Activated CD8-positive, alpha-beta memory T cell treated with anti-CD3 and anti-CD28 coated beads, Interleukin-2, amount 10 ng/mL, durations not matched to agents 7 days and 5 days (primary cell): Measurements from ENCODE around the gene RAD51B. TPM values are rescaled to one million over a fixed set of nuclear protein-coding genes. Genes with fewer than 3 reads are reported as not detected.

Source experiments
- ATAC-seq: fragments of 150-1000 bp; cut with Tn5 transposase; one replicate; pipeline ENCODE4 v1.10.0; 2021; ENCODE audit warnings: moderate library complexity
- CTCF ChIA-PET: fragments of 350-600 bp; sonication (Branson Sonifier 250); formaldehyde crosslinking; loops from one replicate; lab custom pipeline; 2021; ENCODE audit warnings: antibody characterized with exemption; lab: Charles Lee
- DNase-seq: peaks from one replicate; pipeline ENCODE4 v3.0.0-alpha.2; 2020
- H3K27ac Mint-ChIP-seq: one replicate; pipeline ENCODE4 v1.8.0; 2021; ENCODE audit warnings: mild to moderate bottlenecking, mixed read lengths
- H3K27me3 Mint-ChIP-seq: one replicate; pipeline ENCODE4 v1.8.0; 2021; ENCODE audit warnings: mixed read lengths
- H3K36me3 Mint-ChIP-seq: one replicate; pipeline ENCODE4 v1.8.0; 2021; ENCODE audit warnings: mild to moderate bottlenecking, mixed read lengths
- H3K4me1 Mint-ChIP-seq: one replicate; pipeline ENCODE4 v1.8.0; 2021; ENCODE audit warnings: mixed read lengths
- H3K4me3 Mint-ChIP-seq: one replicate; pipeline ENCODE4 v1.8.0; 2021; ENCODE audit warnings: mild to moderate bottlenecking, moderate library complexity, mixed read lengths
- H3K9me3 Mint-ChIP-seq: one replicate; pipeline ENCODE4 v1.8.0; 2022; ENCODE audit warnings: low read depth, mixed read lengths
- total RNA-seq, 2 experiments: library from RNA; stranded (reverse); gene quantifications; one replicate each; pipeline ENCODE4 v1.2.3, GENCODE V29; 2021

The RAD51B gene
- total RNA-seq, 2 experiments from 2014 or later, result 35.3 to 55.5 TPM

DNA sequence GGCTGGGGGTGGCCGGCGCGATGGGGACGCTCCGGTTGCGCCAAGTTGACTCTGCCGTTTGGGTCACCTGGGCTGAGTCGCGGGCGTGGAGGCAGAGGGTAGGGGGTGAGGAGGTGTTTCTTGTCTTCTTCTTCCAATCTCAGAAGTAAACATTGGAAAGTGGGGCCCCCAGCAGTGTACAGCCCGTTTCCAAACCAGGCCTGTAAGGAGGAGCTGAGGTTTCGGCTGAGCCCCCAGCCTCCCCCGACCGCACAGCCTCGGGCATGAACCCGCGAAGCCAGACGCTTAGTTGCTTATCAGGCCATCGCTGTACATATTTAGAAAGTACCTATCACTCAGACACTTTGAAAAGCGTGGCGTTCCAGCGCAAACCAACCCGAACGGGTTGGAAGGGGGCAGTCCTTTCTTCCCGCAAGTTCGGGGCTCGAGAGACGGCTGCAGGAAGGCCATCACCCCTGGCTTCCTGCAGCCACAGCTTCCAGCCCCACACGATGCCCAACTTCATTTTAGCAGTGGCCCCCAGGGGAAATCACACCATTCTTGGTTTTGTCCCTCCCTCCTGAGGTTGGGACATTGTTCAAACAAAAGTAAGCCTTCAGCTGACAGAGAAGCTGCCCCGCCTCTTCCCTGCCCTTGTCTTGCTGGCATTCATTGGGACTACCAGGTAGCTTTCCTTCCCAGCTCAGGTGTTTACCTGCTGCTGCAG is 809.2 kb downstream of the RAD51B start:
- ATAC-seq (peak; percentile 23), DNase-seq (no peak)
- H3K27ac Mint-ChIP-seq, result no peak overlapping the region
- no peaks in the 10 kb centered on the region for H3K9me3 Mint-ChIP-seq
- H3K27me3 Mint-ChIP-seq, result peaks cover 15% of the 10 kb centered on the region
- peaks cover 1% of the 10 kb centered on the region for H3K4me1 Mint-ChIP-seq
- peak overlapping the region; percentile 17 for H3K4me3 Mint-ChIP-seq
- H3K36me3 Mint-ChIP-seq, result peaks cover 2% of the 10 kb centered on the region
- CTCF ChIA-PET, result interaction anchor here (1.2 kb wide), 2 partner anchors 10 to 196 kb away, joined by 3 read pairs; no protein-coding TSS in a partner anchor

DNA sequence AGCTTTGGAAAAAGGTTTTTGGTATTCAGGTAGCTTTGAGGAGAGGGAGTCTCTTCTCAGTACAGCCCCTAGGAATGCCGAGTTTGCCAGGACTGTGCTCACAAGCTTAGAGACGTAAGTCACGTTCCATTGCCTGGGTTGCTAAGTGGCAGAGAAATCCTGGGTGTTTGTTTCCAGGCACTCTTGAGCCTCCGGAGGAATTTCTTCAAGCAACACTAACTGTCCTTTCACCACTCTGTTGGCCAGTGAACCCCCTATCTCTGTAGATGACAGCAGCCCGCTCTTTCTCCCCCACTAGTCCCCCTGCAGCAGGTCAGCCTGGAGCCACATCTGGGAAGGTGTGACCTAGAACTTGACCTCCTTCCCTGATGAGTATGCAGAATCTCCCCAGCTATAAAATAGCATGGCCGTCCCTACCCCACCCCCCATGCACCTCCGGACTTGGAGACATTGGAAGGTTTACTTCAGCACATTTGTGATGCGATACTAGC is 810.5 kb downstream of the RAD51B start:
- no peak for ATAC-seq
- Mint-ChIP-seq H3K9me3 (no peaks in the 10 kb centered on the region), H3K36me3 (peaks cover 2% of the 10 kb centered on the region), H3K27ac (no peak overlapping the region), H3K4me1 (peaks cover 1% of the 10 kb centered on the region), H3K4me3 (no peak overlapping the region), H3K27me3 (peaks cover 15% of the 10 kb centered on the region)
- CTCF ChIA-PET, result no interaction called here
- no peak for DNase-seq

- no peak overlapping the region for H3K4me3 Mint-ChIP-seq
- DNase-seq, result no peak
- no peak for ATAC-seq
- no peaks in the 10 kb centered on the region for H3K9me3 Mint-ChIP-seq
- peaks cover 15% of the 10 kb centered on the region for H3K27me3 Mint-ChIP-seq
- H3K27ac Mint-ChIP-seq, result no peak overlapping the region
- H3K36me3 Mint-ChIP-seq, result peaks cover 2% of the 10 kb centered on the region
- CTCF ChIA-PET, result no interaction called here
- H3K4me1 Mint-ChIP-seq, result peaks cover 1% of the 10 kb centered on the region
These were observed 811.2 kb downstream of the RAD51B start for GRCh38 chr14:68630611-68631393.

DNA sequence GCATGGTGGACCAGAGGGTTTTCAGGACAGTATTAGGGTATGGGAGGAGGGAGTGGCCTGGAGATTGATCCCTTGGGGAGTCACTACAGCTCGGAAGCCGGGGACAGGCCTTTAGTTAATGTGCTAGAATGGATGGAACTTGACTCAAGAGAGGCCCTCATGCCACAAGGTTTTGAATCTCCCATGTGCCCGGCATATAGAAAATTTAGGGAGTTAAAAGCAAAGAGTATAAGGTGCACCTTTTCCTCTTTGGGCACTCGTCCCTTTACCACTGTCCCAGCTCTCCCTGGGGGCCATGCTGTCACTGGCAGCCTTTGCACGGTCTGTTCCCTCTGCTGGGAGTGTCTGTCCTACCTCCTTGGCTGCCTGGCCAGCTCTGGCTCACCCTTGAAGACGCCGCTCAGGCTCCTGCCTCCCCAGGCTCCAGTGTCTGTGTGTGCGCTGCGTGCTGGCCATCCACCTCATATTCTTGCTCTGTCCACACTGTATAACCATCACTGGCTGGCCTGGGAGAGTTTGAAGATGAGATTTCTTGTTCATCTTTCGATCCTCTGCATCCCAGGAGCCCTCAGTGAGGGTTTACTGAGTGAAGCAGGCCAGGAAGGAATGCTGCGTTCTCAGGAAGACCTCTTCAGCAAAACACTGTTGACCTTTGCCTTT is 811.9 kb downstream of the RAD51B start:
- no peak for ATAC-seq
- H3K4me1 Mint-ChIP-seq, result peaks cover 1% of the 10 kb centered on the region
- no peaks in the 10 kb centered on the region for H3K9me3 Mint-ChIP-seq
- peaks cover 2% of the 10 kb centered on the region for H3K36me3 Mint-ChIP-seq
- DNase-seq, result no peak
- H3K27ac Mint-ChIP-seq, result no peak overlapping the region
- peaks cover 15% of the 10 kb centered on the region for H3K27me3 Mint-ChIP-seq
- no peak overlapping the region for H3K4me3 Mint-ChIP-seq
- CTCF ChIA-PET, result no interaction called here

- DNase-seq (no peak), ATAC-seq (no peak)
- Mint-ChIP-seq H3K27me3 (peaks cover 14% of the 10 kb centered on the region), H3K9me3 (no peaks in the 10 kb centered on the region), H3K27ac (no peak overlapping the region), H3K4me1 (peaks cover 1% of the 10 kb centered on the region), H3K36me3 (peaks cover 2% of the 10 kb centered on the region), H3K4me3 (no peak overlapping the region)
- CTCF ChIA-PET, result no interaction called here
These were observed 812.7 kb downstream of the RAD51B start for GRCh38 chr14:68632054-68632895.

DNA sequence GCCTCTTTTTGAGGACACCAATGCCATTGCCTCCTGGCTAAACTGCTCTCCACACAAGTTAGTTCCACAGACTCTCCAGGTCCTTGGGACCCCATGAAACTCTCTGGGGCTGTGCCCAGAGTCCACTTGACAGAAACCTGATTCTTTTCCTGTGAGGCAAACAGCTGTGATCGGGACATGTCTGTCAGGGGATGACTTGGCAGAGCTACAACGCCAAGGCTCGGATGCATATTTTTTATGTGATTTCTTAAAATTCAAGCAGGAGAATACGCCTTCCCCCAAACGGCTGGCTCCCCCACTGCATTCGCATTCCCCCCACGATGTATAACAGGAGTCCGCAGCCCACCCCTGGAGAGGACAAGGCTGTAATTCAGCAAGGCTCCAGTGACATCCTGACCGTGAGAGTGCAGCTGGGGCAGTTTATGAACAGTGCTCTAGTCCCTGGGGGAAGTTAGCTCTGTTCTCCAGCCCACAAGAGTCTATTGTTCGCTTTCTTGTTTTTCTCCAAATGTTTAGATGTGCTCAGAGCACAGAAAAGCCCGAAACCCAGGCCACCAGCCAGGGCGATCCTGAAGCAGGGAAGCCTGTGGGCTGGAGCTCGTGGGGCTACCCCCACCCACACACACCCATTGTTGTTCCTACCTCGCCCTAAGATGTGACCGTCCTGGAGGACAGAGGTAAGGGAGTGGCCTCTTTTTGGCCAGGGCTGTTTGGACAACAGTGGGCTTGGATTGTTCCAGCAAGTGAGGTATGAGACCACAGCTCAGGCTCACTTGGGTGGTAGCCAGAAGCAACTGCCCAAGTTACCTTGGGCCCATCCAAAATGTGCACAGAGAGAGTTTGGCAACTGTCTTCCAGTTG is 813.8 kb downstream of the RAD51B start:
- Mint-ChIP-seq H3K27ac (no peak overlapping the region), H3K4me1 (peaks cover 1% of the 10 kb centered on the region), H3K4me3 (no peak overlapping the region), H3K9me3 (no peaks in the 10 kb centered on the region), H3K36me3 (no peaks in the 10 kb centered on the region), H3K27me3 (peaks cover 14% of the 10 kb centered on the region)
- DNase-seq (no peak), ATAC-seq (no peak)
- CTCF ChIA-PET, result no interaction called here

DNA sequence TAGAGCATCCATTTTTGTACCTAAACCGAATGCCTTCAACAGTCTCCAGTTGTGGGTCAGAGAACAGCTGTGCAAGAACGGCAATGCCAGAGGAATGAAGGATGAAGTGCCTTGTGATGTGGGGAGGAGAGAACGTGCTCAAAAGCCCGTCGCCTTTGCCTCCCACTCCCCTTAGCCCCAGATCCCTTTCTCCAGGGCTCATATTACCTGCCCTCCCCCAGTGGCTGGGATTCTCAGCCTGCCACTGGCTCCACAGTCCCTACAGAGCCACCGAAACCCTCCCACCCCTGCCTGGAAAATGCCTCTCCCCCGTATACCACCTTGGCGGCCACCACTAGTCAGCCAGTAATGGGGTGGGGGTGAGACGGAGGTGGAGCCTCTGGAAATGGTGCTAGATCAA is 814.8 kb downstream of the RAD51B start:
- no peak for DNase-seq
- no peak overlapping the region for H3K4me3 Mint-ChIP-seq
- H3K36me3 Mint-ChIP-seq, result no peaks in the 10 kb centered on the region
- H3K27ac Mint-ChIP-seq, result no peak overlapping the region
- H3K9me3 Mint-ChIP-seq, result no peaks in the 10 kb centered on the region
- ATAC-seq, result no peak
- CTCF ChIA-PET, result no interaction called here
- no peaks in the 10 kb centered on the region for H3K4me1 Mint-ChIP-seq
- H3K27me3 Mint-ChIP-seq, result peaks cover 6% of the 10 kb centered on the region

GRCh38 chr14:68634874-68635595 is 815.5 kb downstream of the RAD51B start:
- Mint-ChIP-seq H3K27ac (no peak overlapping the region), H3K36me3 (no peaks in the 10 kb centered on the region), H3K4me3 (no peak overlapping the region), H3K4me1 (no peaks in the 10 kb centered on the region), H3K27me3 (peaks cover 4% of the 10 kb centered on the region), H3K9me3 (no peaks in the 10 kb centered on the region)
- ATAC-seq, result no peak
- CTCF ChIA-PET, result no interaction called here
- DNase-seq, result no peak

DNA sequence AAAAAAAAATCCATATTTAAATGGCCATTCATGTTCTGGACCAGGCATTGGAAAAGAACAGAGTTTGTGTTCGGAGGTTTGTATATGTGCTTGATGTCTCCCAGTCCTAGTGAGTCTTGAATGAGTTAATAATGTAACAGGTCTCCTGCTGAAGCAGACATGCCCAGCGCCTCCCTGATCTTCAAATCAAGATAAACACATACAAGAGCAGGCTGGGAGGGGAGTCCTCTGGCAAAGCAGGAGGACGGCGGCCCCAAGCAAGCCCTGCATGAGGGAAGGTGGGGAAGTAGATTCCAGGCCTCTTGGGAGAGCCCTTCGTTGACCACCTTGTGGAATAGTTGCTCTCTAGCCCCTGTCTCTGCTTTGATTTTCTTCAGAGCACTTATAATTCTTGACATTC is 817.0 kb downstream of the RAD51B start:
- Mint-ChIP-seq H3K27me3 (no peaks in the 10 kb centered on the region), H3K9me3 (peaks cover 11% of the 10 kb centered on the region), H3K27ac (no peak overlapping the region), H3K36me3 (peaks cover 2% of the 10 kb centered on the region), H3K4me1 (no peaks in the 10 kb centered on the region), H3K4me3 (no peak overlapping the region)
- ATAC-seq (no peak), DNase-seq (no peak)
- CTCF ChIA-PET, result interaction anchor here (0.7 kb wide), 1 partner anchor 48 kb away, joined by 3 read pairs; no protein-coding TSS in a partner anchor

DNA sequence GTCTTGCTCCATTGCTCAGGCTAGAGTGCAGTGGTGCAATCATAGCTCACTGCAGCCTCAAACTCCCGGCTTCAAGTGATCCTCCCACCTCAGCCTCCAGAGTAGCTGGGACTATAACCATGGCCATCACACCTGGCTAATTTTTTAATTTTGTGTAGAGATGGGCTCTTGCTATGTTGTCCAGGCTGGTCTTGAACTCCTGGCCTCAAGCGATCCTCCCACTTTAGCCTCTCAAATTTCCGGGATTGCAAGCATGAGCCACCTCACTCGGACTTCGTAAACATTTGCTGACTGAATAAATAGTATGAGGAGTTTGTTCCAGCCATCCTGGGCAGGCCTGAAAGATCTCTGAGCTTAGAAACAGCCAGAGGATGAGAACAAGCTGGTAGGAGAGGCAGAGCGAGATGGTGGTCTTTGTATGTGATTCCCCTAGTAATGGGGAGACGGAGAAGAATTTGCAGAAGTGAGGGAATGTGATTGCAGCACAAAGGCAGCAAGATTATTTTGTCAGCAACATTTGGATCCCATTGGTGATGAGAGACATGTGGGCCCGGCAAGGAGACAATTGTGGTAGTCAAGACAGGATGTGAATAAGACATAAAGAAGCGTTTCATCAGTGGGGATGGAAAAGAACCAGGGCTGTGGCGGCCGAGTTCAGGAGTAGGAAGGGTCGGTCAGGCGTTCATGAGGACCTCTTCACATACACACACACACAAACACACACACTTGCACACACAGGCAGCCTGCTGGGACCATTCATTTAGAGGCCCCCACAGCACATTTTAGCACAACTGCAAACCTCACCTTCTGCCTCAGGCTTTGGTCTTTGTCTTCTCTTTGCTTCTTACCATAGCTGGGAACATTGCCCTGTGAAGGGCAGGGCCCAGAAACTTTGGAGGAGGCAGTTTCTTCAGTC is 817.8 kb downstream of the RAD51B start:
- Mint-ChIP-seq H3K4me1 (no peaks in the 10 kb centered on the region), H3K36me3 (peaks cover 2% of the 10 kb centered on the region), H3K27ac (no peak overlapping the region), H3K4me3 (no peak overlapping the region), H3K27me3 (no peaks in the 10 kb centered on the region), H3K9me3 (peaks cover 11% of the 10 kb centered on the region)
- ATAC-seq (no peak), DNase-seq (no peak)
- CTCF ChIA-PET, result no interaction called here
